ENCODE measurements around the gene NHERF1. TPM values are rescaled to one million over a fixed set of nuclear protein-coding genes. Genes with fewer than 3 reads are reported as not detected.

NHERF1 gene
- total and polyA plus RNA-seq, 2 of the 13 experiments (the other 11 are each of a cell fraction or from before 2014, with no cell fraction given): 169 to 269 TPM

GRCh38 chr17:74736513-74737298 lies 11.7 kb upstream of the NHERF1 start, which contains the start of gene RAB37 (continued):
- TF ChIP-seq, protein P1, sequence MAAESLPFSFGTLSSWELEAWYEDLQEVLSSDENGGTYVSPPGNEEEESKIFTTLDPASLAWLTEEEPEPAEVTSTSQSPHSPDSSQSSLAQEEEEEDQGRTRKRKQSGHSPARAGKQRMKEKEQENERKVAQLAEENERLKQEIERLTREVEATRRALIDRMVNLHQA (CRISPR knock-in tag; IDR thresholded peaks at IDR 0.05): no peak
- peak; percentile 83 for TF ChIP-seq FOSL2 (CRISPR knock-in tag; IDR thresholded peaks at IDR 0.05)
- TF ChIP-seq YY1 (IDR thresholded peaks at IDR 0.05; ENCODE audit: insufficient read depth, insufficient replicate concordance, low read depth, low read length): peak; percentile 50
- no peak for TF ChIP-seq RFXANK (CRISPR knock-in tag; IDR thresholded peaks at IDR 0.05)
- TF ChIP-seq ZNF564 (CRISPR knock-in tag; IDR thresholded peaks at IDR 0.05): peak; percentile 66; the same call in 1 of the 2 replicates
- TF ChIP-seq ZNF670 (CRISPR knock-in tag; IDR thresholded peaks at IDR 0.05; ENCODE audit: borderline replicate concordance): 0 out of 2 replicates have a peak, but pooled peaks have one; percentile 41
- TF ChIP-seq HOXA9 (CRISPR knock-in tag; IDR thresholded peaks at IDR 0.05; ENCODE audit: borderline replicate concordance): no peak
- TF ChIP-seq ZNF577 (CRISPR knock-in tag; IDR thresholded peaks at IDR 0.05; ENCODE audit: borderline replicate concordance, low read depth): no peak
- peak; percentile 85 for TF ChIP-seq HMG20A (CRISPR knock-in tag; IDR thresholded peaks at IDR 0.05; ENCODE audit: borderline replicate concordance)
- TF ChIP-seq ZNF180 (CRISPR knock-in tag; IDR thresholded peaks at IDR 0.05; ENCODE audit: borderline replicate concordance, low read depth): no peak
- TF ChIP-seq, protein P2, sequence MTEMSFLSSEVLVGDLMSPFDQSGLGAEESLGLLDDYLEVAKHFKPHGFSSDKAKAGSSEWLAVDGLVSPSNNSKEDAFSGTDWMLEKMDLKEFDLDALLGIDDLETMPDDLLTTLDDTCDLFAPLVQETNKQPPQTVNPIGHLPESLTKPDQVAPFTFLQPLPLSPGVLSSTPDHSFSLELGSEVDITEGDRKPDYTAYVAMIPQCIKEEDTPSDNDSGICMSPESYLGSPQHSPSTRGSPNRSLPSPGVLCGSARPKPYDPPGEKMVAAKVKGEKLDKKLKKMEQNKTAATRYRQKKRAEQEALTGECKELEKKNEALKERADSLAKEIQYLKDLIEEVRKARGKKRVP (CRISPR knock-in tag; IDR thresholded peaks at IDR 0.05): peak in 1 of 2 experiments; percentile 55; a peak in 1 of 4 replicates
- TF ChIP-seq ZNF740 (CRISPR knock-in tag; IDR thresholded peaks at IDR 0.05): 0 out of 2 replicates have a peak, but pooled peaks have one; percentile 23
- no peak for TF ChIP-seq ATF1 (CRISPR knock-in tag; IDR thresholded peaks at IDR 0.05)
- peak; percentile 84; the same call in 1 of the 2 replicates for TF ChIP-seq DNMT3B (CRISPR knock-in tag; conservative IDR thresholded peaks at IDR 0.05)
- TF ChIP-seq HOMEZ (CRISPR knock-in tag; IDR thresholded peaks at IDR 0.05; ENCODE audit: low read depth): no peak; the same call in 1 of the 2 replicates
- TF ChIP-seq, protein P3, sequence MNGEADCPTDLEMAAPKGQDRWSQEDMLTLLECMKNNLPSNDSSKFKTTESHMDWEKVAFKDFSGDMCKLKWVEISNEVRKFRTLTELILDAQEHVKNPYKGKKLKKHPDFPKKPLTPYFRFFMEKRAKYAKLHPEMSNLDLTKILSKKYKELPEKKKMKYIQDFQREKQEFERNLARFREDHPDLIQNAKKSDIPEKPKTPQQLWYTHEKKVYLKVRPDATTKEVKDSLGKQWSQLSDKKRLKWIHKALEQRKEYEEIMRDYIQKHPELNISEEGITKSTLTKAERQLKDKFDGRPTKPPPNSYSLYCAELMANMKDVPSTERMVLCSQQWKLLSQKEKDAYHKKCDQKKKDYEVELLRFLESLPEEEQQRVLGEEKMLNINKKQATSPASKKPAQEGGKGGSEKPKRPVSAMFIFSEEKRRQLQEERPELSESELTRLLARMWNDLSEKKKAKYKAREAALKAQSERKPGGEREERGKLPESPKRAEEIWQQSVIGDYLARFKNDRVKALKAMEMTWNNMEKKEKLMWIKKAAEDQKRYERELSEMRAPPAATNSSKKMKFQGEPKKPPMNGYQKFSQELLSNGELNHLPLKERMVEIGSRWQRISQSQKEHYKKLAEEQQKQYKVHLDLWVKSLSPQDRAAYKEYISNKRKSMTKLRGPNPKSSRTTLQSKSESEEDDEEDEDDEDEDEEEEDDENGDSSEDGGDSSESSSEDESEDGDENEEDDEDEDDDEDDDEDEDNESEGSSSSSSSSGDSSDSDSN (CRISPR knock-in tag; IDR thresholded peaks at IDR 0.05): peak; percentile 63
- no peak for TF ChIP-seq ZNF782 (CRISPR knock-in tag; IDR thresholded peaks at IDR 0.05; ENCODE audit: borderline replicate concordance)
- peak; percentile 34; the same call in 1 of the 2 replicates for TF ChIP-seq ZNF281 (CRISPR knock-in tag; IDR thresholded peaks at IDR 0.05; ENCODE audit: borderline replicate concordance)
- TF ChIP-seq MAZ (IDR thresholded peaks at IDR 0.05; ENCODE audit: borderline replicate concordance, low read depth, low read length): peak; percentile 78
- no peak; the same call in 1 of the 2 replicates for TF ChIP-seq MAZ (CRISPR knock-in tag; IDR thresholded peaks at IDR 0.05; ENCODE audit: low read depth)
